Measurements from ENCODE around the gene ZNF644.

GRCh38 chr1:91070298-91070697 lies 48.5 kb upstream of the ZNF644 start:
- TF ChIP-seq, protein P1, sequence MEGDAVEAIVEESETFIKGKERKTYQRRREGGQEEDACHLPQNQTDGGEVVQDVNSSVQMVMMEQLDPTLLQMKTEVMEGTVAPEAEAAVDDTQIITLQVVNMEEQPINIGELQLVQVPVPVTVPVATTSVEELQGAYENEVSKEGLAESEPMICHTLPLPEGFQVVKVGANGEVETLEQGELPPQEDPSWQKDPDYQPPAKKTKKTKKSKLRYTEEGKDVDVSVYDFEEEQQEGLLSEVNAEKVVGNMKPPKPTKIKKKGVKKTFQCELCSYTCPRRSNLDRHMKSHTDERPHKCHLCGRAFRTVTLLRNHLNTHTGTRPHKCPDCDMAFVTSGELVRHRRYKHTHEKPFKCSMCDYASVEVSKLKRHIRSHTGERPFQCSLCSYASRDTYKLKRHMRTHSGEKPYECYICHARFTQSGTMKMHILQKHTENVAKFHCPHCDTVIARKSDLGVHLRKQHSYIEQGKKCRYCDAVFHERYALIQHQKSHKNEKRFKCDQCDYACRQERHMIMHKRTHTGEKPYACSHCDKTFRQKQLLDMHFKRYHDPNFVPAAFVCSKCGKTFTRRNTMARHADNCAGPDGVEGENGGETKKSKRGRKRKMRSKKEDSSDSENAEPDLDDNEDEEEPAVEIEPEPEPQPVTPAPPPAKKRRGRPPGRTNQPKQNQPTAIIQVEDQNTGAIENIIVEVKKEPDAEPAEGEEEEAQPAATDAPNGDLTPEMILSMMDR (IDR thresholded peaks at IDR 0.05) = no peak
- no peak for TF ChIP-seq ZFX (IDR thresholded peaks at IDR 0.05; ENCODE audit: borderline replicate concordance)

Measured in 22Rv1 (cell line).